Measurements from ENCODE around the gene C2CD2. TPM values are rescaled to one million over a fixed set of nuclear protein-coding genes. Genes with fewer than 3 reads are reported as not detected.

The C2CD2 gene
- total and polyA plus RNA-seq, 2 experiments from 2014 or later: 6.4 to 13.9 TPM

GRCh38 chr21:41902946-41903345 lies 50.9 kb downstream of the C2CD2 start:
- no peak overlapping the region for H3K4me3 ChIP-seq

DNA sequence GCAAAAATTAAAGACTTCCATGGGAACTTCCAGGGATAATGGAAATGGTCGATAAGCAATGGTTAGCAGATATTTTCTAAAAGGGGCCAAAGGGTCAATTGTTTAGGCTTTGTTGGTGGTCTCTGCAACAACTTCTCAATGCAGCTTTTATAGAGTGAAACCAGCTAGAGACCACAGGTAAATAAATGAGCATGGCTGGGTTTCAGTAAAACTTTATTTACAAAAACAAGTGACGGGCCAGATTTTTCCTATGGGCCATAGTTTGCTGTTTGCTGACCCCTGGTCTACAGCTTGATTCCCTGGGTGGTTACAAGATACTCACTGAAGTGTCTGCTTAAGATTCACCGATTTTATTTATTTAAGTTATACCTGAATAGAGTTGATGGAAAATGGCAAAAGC lies 52.0 kb downstream of the C2CD2 start:
- H3K4me2 ChIP-seq: no peak overlapping the region
- no peaks in the 10 kb centered on the region for H3K79me2 ChIP-seq
- WGBS (ENCODE audit: low lambda C conversion rate, missing lambda C conversion rate): 93% methylated on average over 3 of the region's 3 CpGs

More at GRCh38 chr21:41902946-41903345, 50.9 kb downstream of the C2CD2 start:
- Histone ChIP-seq H3K9me3 (ENCODE audit: low read depth) (no peaks in the 10 kb centered on the region), H3K4me2 (no peak overlapping the region), H3K36me3 (replicated peaks; ENCODE audit: insufficient read depth, low read depth) (no peaks in the 10 kb centered on the region), H4K20me1 (ENCODE audit: insufficient read depth, poor library complexity, severe bottlenecking) (no peaks in the 10 kb centered on the region), H3K79me2 (no peaks in the 10 kb centered on the region), H2AFZ (no peak overlapping the region), H3K4me1 (ENCODE audit: insufficient read depth) (no peaks in the 10 kb centered on the region), H3K27me3 (no peaks in the 10 kb centered on the region), H3K27ac (no peak overlapping the region), H3K9me2 (replicated peaks; ENCODE audit: insufficient read depth) (no peaks in the 10 kb centered on the region)
- TF ChIP-seq EZH2phosphoT487 (IDR thresholded peaks at IDR 0.05; ENCODE audit: low read depth, severe bottlenecking, unreplicated experiment): no peak
- TF ChIP-seq EZH2 (IDR thresholded peaks at IDR 0.05; ENCODE audit: borderline replicate concordance): no peak
- TF ChIP-seq, protein P1, sequence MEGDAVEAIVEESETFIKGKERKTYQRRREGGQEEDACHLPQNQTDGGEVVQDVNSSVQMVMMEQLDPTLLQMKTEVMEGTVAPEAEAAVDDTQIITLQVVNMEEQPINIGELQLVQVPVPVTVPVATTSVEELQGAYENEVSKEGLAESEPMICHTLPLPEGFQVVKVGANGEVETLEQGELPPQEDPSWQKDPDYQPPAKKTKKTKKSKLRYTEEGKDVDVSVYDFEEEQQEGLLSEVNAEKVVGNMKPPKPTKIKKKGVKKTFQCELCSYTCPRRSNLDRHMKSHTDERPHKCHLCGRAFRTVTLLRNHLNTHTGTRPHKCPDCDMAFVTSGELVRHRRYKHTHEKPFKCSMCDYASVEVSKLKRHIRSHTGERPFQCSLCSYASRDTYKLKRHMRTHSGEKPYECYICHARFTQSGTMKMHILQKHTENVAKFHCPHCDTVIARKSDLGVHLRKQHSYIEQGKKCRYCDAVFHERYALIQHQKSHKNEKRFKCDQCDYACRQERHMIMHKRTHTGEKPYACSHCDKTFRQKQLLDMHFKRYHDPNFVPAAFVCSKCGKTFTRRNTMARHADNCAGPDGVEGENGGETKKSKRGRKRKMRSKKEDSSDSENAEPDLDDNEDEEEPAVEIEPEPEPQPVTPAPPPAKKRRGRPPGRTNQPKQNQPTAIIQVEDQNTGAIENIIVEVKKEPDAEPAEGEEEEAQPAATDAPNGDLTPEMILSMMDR (IDR thresholded peaks at IDR 0.05; ENCODE audit: poor library complexity): no peak
- 96% methylated on average over 8 of the region's 8 CpGs for WGBS (ENCODE audit: low lambda C conversion rate, missing lambda C conversion rate)
- DNase-seq (ENCODE audit: low spot score): no peak

GRCh38 chr21:41901099-41901498 lies 52.7 kb downstream of the C2CD2 start:
- no peaks in the 10 kb centered on the region for H3K9me3 ChIP-seq (ENCODE audit: low read depth)
- H3K27ac ChIP-seq: no peak overlapping the region
- H3K4me2 ChIP-seq: no peak overlapping the region
- no peaks in the 10 kb centered on the region for H3K36me3 ChIP-seq (replicated peaks; ENCODE audit: insufficient read depth, low read depth)
- H3K4me3 ChIP-seq: no peak overlapping the region
- no peak overlapping the region for H2AFZ ChIP-seq
- no peaks in the 10 kb centered on the region for H3K9me2 ChIP-seq (replicated peaks; ENCODE audit: insufficient read depth)
- H3K79me2 ChIP-seq: no peaks in the 10 kb centered on the region
- TF ChIP-seq EZH2 (IDR thresholded peaks at IDR 0.05; ENCODE audit: borderline replicate concordance): no peak
- no peak for TF ChIP-seq EZH2phosphoT487 (IDR thresholded peaks at IDR 0.05; ENCODE audit: low read depth, severe bottlenecking, unreplicated experiment)
- 93% methylated on average over 12 of the region's 12 CpGs for WGBS (ENCODE audit: low lambda C conversion rate, missing lambda C conversion rate)
- peaks cover 2% of the 10 kb centered on the region for H3K4me1 ChIP-seq (ENCODE audit: insufficient read depth)
- H3K27me3 ChIP-seq: no peaks in the 10 kb centered on the region
- DNase-seq (ENCODE audit: low spot score): no peak
- no peaks in the 10 kb centered on the region for H4K20me1 ChIP-seq (ENCODE audit: insufficient read depth, poor library complexity, severe bottlenecking)

More for the DNA sequence above, 52.0 kb downstream of the C2CD2 start:
- Histone ChIP-seq H3K9me2 (replicated peaks; ENCODE audit: insufficient read depth) (no peaks in the 10 kb centered on the region), H3K36me3 (replicated peaks; ENCODE audit: insufficient read depth, low read depth) (no peaks in the 10 kb centered on the region), H4K20me1 (ENCODE audit: insufficient read depth, poor library complexity, severe bottlenecking) (no peaks in the 10 kb centered on the region), H3K4me3 (no peak overlapping the region), H3K27me3 (no peaks in the 10 kb centered on the region), H2AFZ (no peak overlapping the region), H3K4me1 (ENCODE audit: insufficient read depth) (no peaks in the 10 kb centered on the region), H3K9me3 (ENCODE audit: low read depth) (no peaks in the 10 kb centered on the region), H3K27ac (no peak overlapping the region)
- TF ChIP-seq EZH2phosphoT487 (IDR thresholded peaks at IDR 0.05; ENCODE audit: low read depth, severe bottlenecking, unreplicated experiment) (no peak), EZH2 (IDR thresholded peaks at IDR 0.05; ENCODE audit: borderline replicate concordance) (no peak)
- TF ChIP-seq, protein P1 (IDR thresholded peaks at IDR 0.05; ENCODE audit: poor library complexity): no peak
- no peak for DNase-seq (ENCODE audit: low spot score)

DNA sequence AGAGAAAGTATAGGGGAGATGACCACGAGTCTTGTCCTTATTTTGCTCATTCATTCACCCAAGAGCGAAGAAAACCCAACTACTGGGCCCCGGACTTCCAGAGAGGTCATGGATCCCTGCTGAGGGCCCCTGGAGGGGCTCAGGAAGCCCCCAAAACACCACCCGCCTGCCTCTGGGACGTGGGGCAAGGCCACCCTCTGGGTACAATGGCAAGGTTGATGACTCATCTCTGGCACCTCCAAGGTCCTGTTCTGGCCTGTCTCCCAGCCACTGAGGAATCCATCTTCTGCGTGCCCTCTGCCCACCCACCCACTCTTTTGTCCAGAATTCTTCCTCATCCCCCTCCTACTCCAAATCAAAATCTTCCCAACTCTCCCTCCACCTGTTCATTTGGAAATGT lies 53.4 kb downstream of the C2CD2 start:
- Histone ChIP-seq H3K4me1 (ENCODE audit: insufficient read depth) (peaks cover 9% of the 10 kb centered on the region), H3K9me2 (replicated peaks; ENCODE audit: insufficient read depth) (no peaks in the 10 kb centered on the region), H3K79me2 (no peaks in the 10 kb centered on the region), H2AFZ (no peak overlapping the region), H3K36me3 (replicated peaks; ENCODE audit: insufficient read depth, low read depth) (no peaks in the 10 kb centered on the region), H3K27ac (no peak overlapping the region), H3K4me3 (no peak overlapping the region), H3K9me3 (ENCODE audit: low read depth) (no peaks in the 10 kb centered on the region), H3K27me3 (no peaks in the 10 kb centered on the region), H3K4me2 (no peak overlapping the region), H4K20me1 (ENCODE audit: insufficient read depth, poor library complexity, severe bottlenecking) (no peaks in the 10 kb centered on the region)
- no peak for DNase-seq (ENCODE audit: low spot score)
- TF ChIP-seq, protein P1 (IDR thresholded peaks at IDR 0.05; ENCODE audit: poor library complexity): no peak
- TF ChIP-seq EZH2phosphoT487 (IDR thresholded peaks at IDR 0.05; ENCODE audit: low read depth, severe bottlenecking, unreplicated experiment): no peak
- no peak for TF ChIP-seq EZH2 (IDR thresholded peaks at IDR 0.05; ENCODE audit: borderline replicate concordance)
- WGBS (ENCODE audit: low lambda C conversion rate, missing lambda C conversion rate): 91% methylated on average over 6 of the region's 6 CpGs
